Liver (tissue), 9 donors: Measurements from ENCODE around the gene TM7SF2. TPM values are rescaled to one million over a fixed set of nuclear protein-coding genes. Genes with fewer than 3 reads are reported as not detected.

ENCODE experiments used
- DNase-seq: peaks from one replicate; pipeline ENCODE4 v3.0.0-alpha.2; 2017; ENCODE audit warnings: low spot score
- H3K27ac ChIP-seq, 2 donors: one replicate each; pipeline ENCODE4 v1.7.0; 2013; ENCODE audit warnings: inconsistent platforms in 2 of 2, low read length in 2 of 2, control low read depth in 1 of 2, low read depth in 1 of 2, mild to moderate bottlenecking in 1 of 2
- H3K27me3 ChIP-seq, 4 donors: one replicate each; pipeline versions ENCODE4 v1.6.1 to v1.7.0; 2013; ENCODE audit warnings: low read length in 3 of 4, inconsistent platforms in 1 of 4, mild to moderate bottlenecking in 1 of 4, moderate library complexity in 1 of 4; ENCODE audit not compliant: control insufficient read depth in 4 of 4, insufficient read depth in 4 of 4
- H3K36me3 ChIP-seq, 4 donors: one replicate each; pipeline versions ENCODE4 v1.6.1 to v1.7.0; 2013; ENCODE audit warnings: low read length in 3 of 4, mild to moderate bottlenecking in 3 of 4, low read depth in 1 of 4, moderate library complexity in 1 of 4; ENCODE audit not compliant: control insufficient read depth in 4 of 4, insufficient read depth in 3 of 4
- H3K4me1 ChIP-seq, 4 donors: one replicate each; pipeline versions ENCODE4 v1.6.1 to v1.7.0; 2013; ENCODE audit warnings: low read length in 3 of 4, mild to moderate bottlenecking in 3 of 4, moderate library complexity in 1 of 4; ENCODE audit not compliant: control insufficient read depth in 4 of 4, insufficient read depth in 4 of 4
- H3K4me3 ChIP-seq, 3 donors: one replicate each; pipeline versions ENCODE4 v1.6.1 to v1.7.0; 2013; ENCODE audit warnings: low read length in 3 of 3, control low read depth in 1 of 3, low read depth in 1 of 3, mild to moderate bottlenecking in 1 of 3
- H3K9ac ChIP-seq, 2 donors: one replicate each; pipeline ENCODE4 v1.7.0; 2013; ENCODE audit warnings: low read length in 2 of 2, mild to moderate bottlenecking in 2 of 2, moderate library complexity in 2 of 2, control low read depth in 1 of 2, low read depth in 1 of 2
- H3K9me3 ChIP-seq, 4 donors: one replicate each; pipeline versions ENCODE4 v1.6.1 to v1.7.0; 2013; ENCODE audit warnings: low read length in 3 of 4; ENCODE audit not compliant: control insufficient read depth in 4 of 4
- EGR1 ChIP-seq, 2 donors: IDR thresholded peaks; 2 replicates each; pipeline ENCODE4 v1.6.1; 2016 to 2018; ENCODE audit warnings: antibody characterized with exemption in 2 of 2, low read depth in 2 of 2
- FOXA1 ChIP-seq: IDR thresholded peaks from 2 replicates; pipeline ENCODE4 v1.6.1; 2016; ENCODE audit warnings: antibody characterized with exemption
- FOXA2 ChIP-seq: IDR thresholded peaks from 2 replicates; pipeline ENCODE4 v1.6.1; 2016; ENCODE audit warnings: antibody characterized with exemption
- GABPA ChIP-seq, 2 donors: IDR thresholded peaks in 1 of 2; conservative IDR thresholded peaks in 1 of 2; 2 replicates each; pipeline ENCODE4 v1.6.1; 2016; ENCODE audit warnings: antibody characterized with exemption in 2 of 2, mild to moderate bottlenecking in 1 of 2, moderate library complexity in 1 of 2
- HNF4A ChIP-seq, 2 donors: conservative IDR thresholded peaks; 2 replicates each; pipeline ENCODE4 v1.6.1; 2016; ENCODE audit warnings: antibody characterized with exemption in 2 of 2, mild to moderate bottlenecking in 2 of 2
- NR2F2 ChIP-seq: IDR thresholded peaks from 2 replicates; pipeline ENCODE4 v1.6.1; 2016; ENCODE audit warnings: antibody characterized with exemption
- RAD21 ChIP-seq, 2 donors: IDR thresholded peaks; 2 replicates each; pipeline ENCODE4 v1.6.1; 2016; ENCODE audit warnings: antibody characterized with exemption in 2 of 2, mild to moderate bottlenecking in 2 of 2
- SP1 ChIP-seq: IDR thresholded peaks from 2 replicates; pipeline ENCODE4 v1.6.1; 2018; ENCODE audit warnings: antibody characterized with exemption, mild to moderate bottlenecking
- TAF1 ChIP-seq: conservative IDR thresholded peaks from 2 replicates; pipeline ENCODE4 v1.6.1; 2016; ENCODE audit warnings: antibody characterized with exemption, mild to moderate bottlenecking
- WGBS: extraction: QIAGEN DNeasy Blood & Tissue Kit; methylation state at CpG from one replicate; pipeline ENCODE4 v1.1.7; 2013; 5-methylcytosine and 5-hydroxymethylcytosine counted together
- polyA plus RNA-seq, 2 donors: library from polyadenylated mRNA; stranded (reverse) in 1 of 2; unstranded in 1 of 2; fragments of 200-250 nt in 1 of 2; fragments of >200 nt in 1 of 2; fragmentation: Nextera tagmentation in 1 of 2; extraction: Ambion mirVana in 1 of 2; gene quantifications; one replicate each; pipeline versions ENCODE4 v1.2.1 to v1.2.3, GENCODE V29; 2013 to 2015
- total RNA-seq, 2 donors: library from RNA; depleted of rRNA; stranded (reverse); fragments of >200 nt; gene quantifications; one replicate each; pipeline ENCODE4 v1.2.3, GENCODE V29; 2014
- TF ChIP-seq, protein P1 (sequence below): IDR thresholded peaks from 2 replicates; pipeline ENCODE4 v1.6.1; 2016; ENCODE audit warnings: antibody characterized with exemption, mild to moderate bottlenecking
- TF ChIP-seq, protein P2 (sequence below): IDR thresholded peaks from 2 replicates; pipeline ENCODE4 v1.6.1; 2016; ENCODE audit warnings: antibody characterized with exemption
- TF ChIP-seq, protein P3 (sequence below): IDR thresholded peaks from 2 replicates; pipeline ENCODE4 v1.6.1; 2016; ENCODE audit warnings: antibody characterized with exemption
- TF ChIP-seq, protein P4 (sequence below): fragments of 150-350 bp; IDR thresholded peaks from 2 replicates; pipeline ENCODE4 v1.5.1; 2017; ENCODE audit warnings: improper control_type of control experiment, low read depth, low read length; ENCODE audit not compliant: missing input control
- donor health status: healthy.
- donor health status: healthy.
- donor health status: healthy.
- donor health status: healthy.
- donor health status: healthy.

Gene TM7SF2
- total and polyA plus RNA-seq, 4 donors, result 39.0 to 337 (median 89.1) TPM

DNA sequence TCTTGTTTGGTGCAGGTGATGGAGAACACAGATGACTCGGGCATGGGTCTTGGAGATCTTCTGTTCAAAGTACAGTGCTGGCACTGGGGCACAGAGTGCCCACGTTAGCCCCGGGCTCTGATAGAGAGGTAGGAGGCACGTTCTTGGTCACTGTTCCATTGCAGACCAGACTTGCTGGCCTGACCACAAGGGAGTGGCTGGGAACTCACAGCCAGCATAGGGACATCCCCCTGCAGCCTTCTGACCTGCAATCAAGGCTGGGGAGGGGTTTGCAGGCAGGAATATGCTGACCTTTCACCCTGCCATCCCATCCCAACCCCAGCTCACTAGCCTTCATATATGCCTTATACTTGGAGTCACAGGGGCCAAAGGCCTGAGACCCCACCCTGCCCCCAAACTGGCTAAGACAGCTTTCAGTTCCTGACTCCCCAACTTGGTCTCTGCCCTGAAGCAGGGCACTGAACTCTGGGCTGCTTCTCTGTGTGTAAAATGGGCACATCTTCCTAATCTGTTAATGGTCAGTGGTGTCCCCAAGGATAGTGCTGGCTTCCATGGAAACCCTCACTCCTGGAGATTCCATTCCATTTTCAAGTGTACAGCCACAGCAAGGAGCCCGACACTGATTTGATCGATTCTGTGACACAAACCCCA, 15.1 kb downstream of the TM7SF2 start (continued):
- TF ChIP-seq, protein P1, sequence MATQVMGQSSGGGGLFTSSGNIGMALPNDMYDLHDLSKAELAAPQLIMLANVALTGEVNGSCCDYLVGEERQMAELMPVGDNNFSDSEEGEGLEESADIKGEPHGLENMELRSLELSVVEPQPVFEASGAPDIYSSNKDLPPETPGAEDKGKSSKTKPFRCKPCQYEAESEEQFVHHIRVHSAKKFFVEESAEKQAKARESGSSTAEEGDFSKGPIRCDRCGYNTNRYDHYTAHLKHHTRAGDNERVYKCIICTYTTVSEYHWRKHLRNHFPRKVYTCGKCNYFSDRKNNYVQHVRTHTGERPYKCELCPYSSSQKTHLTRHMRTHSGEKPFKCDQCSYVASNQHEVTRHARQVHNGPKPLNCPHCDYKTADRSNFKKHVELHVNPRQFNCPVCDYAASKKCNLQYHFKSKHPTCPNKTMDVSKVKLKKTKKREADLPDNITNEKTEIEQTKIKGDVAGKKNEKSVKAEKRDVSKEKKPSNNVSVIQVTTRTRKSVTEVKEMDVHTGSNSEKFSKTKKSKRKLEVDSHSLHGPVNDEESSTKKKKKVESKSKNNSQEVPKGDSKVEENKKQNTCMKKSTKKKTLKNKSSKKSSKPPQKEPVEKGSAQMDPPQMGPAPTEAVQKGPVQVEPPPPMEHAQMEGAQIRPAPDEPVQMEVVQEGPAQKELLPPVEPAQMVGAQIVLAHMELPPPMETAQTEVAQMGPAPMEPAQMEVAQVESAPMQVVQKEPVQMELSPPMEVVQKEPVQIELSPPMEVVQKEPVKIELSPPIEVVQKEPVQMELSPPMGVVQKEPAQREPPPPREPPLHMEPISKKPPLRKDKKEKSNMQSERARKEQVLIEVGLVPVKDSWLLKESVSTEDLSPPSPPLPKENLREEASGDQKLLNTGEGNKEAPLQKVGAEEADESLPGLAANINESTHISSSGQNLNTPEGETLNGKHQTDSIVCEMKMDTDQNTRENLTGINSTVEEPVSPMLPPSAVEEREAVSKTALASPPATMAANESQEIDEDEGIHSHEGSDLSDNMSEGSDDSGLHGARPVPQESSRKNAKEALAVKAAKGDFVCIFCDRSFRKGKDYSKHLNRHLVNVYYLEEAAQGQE, result no peak
- TF ChIP-seq TAF1, result no peak

DNA sequence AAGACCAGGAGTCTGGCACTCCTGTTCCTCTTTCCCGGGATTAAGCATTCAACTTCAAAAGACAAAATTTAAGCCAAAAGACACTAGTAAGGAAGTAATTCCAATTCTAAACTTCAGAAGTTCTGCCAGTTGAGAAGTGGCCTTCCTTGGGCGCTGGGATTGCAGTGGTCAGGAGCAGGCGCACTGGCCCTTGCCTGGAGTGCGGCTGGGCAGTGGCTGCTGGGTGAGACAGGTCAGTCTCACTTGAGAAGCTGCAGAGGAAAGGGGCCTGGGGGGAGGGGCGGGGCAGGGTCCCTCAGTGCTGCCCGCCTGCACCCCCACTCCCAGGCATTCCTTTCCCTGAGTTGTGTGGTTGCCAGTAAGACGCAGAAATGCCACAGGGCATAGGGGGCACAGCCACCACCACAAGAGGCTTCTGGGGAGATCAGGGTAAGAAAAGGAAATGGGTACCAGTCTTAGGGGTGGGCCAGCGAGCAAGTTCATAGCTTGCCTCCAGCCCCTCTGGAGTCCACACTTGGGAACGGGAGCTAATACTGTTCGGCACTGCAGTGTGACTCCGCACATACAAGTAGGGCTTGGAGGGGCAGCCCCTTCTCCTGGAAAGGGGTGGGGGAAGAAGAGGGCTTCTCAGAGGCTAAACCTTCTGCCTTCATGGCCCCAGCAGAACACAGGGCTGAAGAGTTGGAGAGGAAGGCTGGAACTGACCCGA, 16.0 kb downstream of the TM7SF2 start:
- H3K9ac ChIP-seq, result no peak overlapping the region
- DNase-seq, result no peak
- H3K4me1 ChIP-seq, result peaks cover 0 to 26% (median 20%) of the 10 kb centered on the region in 4 donors
- H3K27ac ChIP-seq, result no peak overlapping the region
- peaks cover 39 to 79% (median 55%) of the 10 kb centered on the region in 4 donors for H3K36me3 ChIP-seq
- H3K9me3 ChIP-seq, result no peaks in the 10 kb centered on the region
- 92% methylated on average over 12 of the region's 12 CpGs for WGBS
- TF ChIP-seq, protein P2, sequence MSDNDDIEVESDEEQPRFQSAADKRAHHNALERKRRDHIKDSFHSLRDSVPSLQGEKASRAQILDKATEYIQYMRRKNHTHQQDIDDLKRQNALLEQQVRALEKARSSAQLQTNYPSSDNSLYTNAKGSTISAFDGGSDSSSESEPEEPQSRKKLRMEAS, result no peak
- TF ChIP-seq TAF1 (no peak), NR2F2 (no peak), EGR1 (IDR thresholded peaks at IDR 0.05; ENCODE audit: low read depth in 2 of 2) (no peak), FOXA2 (no peak), RAD21 (IDR thresholded peaks at IDR 0.05) (no peak), FOXA1 (no peak), HNF4A (conservative IDR thresholded peaks at IDR 0.05) (no peak), SP1 (no peak), GABPA (IDR thresholded peaks at IDR 0.05 in 1 of 2, conservative IDR thresholded peaks at IDR 0.05 in 1 of 2) (no peak)
- TF ChIP-seq, protein P1, result no peak
- TF ChIP-seq, protein P3, sequence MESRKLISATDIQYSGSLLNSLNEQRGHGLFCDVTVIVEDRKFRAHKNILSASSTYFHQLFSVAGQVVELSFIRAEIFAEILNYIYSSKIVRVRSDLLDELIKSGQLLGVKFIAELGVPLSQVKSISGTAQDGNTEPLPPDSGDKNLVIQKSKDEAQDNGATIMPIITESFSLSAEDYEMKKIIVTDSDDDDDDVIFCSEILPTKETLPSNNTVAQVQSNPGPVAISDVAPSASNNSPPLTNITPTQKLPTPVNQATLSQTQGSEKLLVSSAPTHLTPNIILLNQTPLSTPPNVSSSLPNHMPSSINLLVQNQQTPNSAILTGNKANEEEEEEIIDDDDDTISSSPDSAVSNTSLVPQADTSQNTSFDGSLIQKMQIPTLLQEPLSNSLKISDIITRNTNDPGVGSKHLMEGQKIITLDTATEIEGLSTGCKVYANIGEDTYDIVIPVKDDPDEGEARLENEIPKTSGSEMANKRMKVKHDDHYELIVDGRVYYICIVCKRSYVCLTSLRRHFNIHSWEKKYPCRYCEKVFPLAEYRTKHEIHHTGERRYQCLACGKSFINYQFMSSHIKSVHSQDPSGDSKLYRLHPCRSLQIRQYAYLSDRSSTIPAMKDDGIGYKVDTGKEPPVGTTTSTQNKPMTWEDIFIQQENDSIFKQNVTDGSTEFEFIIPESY, result no peak
- TF ChIP-seq, protein P4, sequence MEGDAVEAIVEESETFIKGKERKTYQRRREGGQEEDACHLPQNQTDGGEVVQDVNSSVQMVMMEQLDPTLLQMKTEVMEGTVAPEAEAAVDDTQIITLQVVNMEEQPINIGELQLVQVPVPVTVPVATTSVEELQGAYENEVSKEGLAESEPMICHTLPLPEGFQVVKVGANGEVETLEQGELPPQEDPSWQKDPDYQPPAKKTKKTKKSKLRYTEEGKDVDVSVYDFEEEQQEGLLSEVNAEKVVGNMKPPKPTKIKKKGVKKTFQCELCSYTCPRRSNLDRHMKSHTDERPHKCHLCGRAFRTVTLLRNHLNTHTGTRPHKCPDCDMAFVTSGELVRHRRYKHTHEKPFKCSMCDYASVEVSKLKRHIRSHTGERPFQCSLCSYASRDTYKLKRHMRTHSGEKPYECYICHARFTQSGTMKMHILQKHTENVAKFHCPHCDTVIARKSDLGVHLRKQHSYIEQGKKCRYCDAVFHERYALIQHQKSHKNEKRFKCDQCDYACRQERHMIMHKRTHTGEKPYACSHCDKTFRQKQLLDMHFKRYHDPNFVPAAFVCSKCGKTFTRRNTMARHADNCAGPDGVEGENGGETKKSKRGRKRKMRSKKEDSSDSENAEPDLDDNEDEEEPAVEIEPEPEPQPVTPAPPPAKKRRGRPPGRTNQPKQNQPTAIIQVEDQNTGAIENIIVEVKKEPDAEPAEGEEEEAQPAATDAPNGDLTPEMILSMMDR, result no peak
- no peak overlapping the region for H3K4me3 ChIP-seq
- H3K27me3 ChIP-seq, result no peaks in the 10 kb centered on the region
